ENCODE results near the gene ACTN4.

ACTN4 gene

GRCh38 chr19:38727868-38728660 is 80.6 kb downstream of the ACTN4 start:
- DNase-seq: no peak

- DNase-seq: no peak
These were observed 81.5 kb downstream of the ACTN4 start for GRCh38 chr19:38728752-38729541.

GRCh38 chr19:38729653-38730469 is 82.4 kb downstream of the ACTN4 start:
- DNase-seq: peak; percentile 82

- no peak for DNase-seq
These were observed 83.0 kb downstream of the ACTN4 start for GRCh38 chr19:38730470-38730730.

GRCh38 chr19:38730731-38731589 is 83.5 kb downstream of the ACTN4 start:
- no peak for DNase-seq

GRCh38 chr19:38731654-38732301 is 84.3 kb downstream of the ACTN4 start:
- no peak for DNase-seq

- DNase-seq: no peak
These were observed 85.7 kb downstream of the ACTN4 start for GRCh38 chr19:38733241-38733492.

- DNase-seq: peak; percentile 28
These were observed 86.2 kb downstream of the ACTN4 start for GRCh38 chr19:38733493-38734175.

- no peak for DNase-seq
These were observed 86.7 kb downstream of the ACTN4 start for GRCh38 chr19:38734176-38734425.

GRCh38 chr19:38734426-38735256 is 87.2 kb downstream of the ACTN4 start:
- peak; percentile 52 for DNase-seq

- peak; percentile 62 for DNase-seq
These were observed 87.8 kb downstream of the ACTN4 start for GRCh38 chr19:38735257-38735686.

- DNase-seq: peak; percentile 69
These were observed 88.6 kb downstream of the ACTN4 start for GRCh38 chr19:38736036-38736412.

GRCh38 chr19:38736413-38737280 is 89.2 kb downstream of the ACTN4 start:
- DNase-seq: peak; percentile 66

- no peak for DNase-seq
These were observed 89.9 kb downstream of the ACTN4 start for GRCh38 chr19:38737281-38737865.

- DNase-seq: no peak
These were observed 90.7 kb downstream of the ACTN4 start for GRCh38 chr19:38737921-38738737.

GRCh38 chr19:38739440-38740256 is 92.2 kb downstream of the ACTN4 start:
- DNase-seq: no peak

- DNase-seq: no peak
These were observed 92.8 kb downstream of the ACTN4 start for GRCh38 chr19:38740257-38740592.

- no peak for DNase-seq
These were observed 93.5 kb downstream of the ACTN4 start for GRCh38 chr19:38740932-38741331.
